Measurements from ENCODE around the gene TRMU.

DNA sequence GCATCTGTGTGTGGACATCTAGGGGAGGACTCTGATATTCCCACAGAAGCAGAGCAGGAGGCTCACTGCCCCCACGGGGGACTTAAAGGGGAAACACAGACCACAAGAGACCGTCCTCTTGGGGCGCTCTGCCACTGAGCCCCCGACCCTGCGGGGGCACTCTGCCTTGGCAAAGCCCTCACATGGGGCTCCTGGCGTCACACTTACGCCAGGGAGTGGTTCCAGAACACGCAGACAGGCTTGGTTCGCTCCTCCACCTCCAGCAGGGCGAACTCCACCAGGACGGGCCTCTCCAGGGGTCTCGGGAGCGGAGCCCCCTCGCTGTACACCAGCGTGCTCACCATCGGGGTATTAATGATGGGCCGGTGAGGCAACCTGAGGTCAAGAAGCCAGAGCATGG lies 45.1 kb downstream of the TRMU start:
- TF ChIP-seq POLR2AphosphoS5 (IDR thresholded peaks at IDR 0.05; ENCODE audit: low read depth, low read length): no peak
- TF ChIP-seq, protein P1, sequence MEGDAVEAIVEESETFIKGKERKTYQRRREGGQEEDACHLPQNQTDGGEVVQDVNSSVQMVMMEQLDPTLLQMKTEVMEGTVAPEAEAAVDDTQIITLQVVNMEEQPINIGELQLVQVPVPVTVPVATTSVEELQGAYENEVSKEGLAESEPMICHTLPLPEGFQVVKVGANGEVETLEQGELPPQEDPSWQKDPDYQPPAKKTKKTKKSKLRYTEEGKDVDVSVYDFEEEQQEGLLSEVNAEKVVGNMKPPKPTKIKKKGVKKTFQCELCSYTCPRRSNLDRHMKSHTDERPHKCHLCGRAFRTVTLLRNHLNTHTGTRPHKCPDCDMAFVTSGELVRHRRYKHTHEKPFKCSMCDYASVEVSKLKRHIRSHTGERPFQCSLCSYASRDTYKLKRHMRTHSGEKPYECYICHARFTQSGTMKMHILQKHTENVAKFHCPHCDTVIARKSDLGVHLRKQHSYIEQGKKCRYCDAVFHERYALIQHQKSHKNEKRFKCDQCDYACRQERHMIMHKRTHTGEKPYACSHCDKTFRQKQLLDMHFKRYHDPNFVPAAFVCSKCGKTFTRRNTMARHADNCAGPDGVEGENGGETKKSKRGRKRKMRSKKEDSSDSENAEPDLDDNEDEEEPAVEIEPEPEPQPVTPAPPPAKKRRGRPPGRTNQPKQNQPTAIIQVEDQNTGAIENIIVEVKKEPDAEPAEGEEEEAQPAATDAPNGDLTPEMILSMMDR (IDR thresholded peaks at IDR 0.05): no peak
